Activated CD8-positive, alpha-beta memory T cell treated with anti-CD3 and anti-CD28 coated beads for 1 hour (primary cell): Measurements from ENCODE around the gene FRMD4A.
"Not testable (repeated sequence)": the region's sequence is repeated elsewhere in the genome, so short reads cannot be mapped to it uniquely, and the experiment has no call there.

Source experiments
- DNase-seq, 2 donors: peaks; one replicate each; pipeline ENCODE4 v3.0.0-alpha.2; 2020; ENCODE audit warnings: low read depth in 1 of 2; ENCODE audit errors: extremely low read depth in 1 of 2

The FRMD4A gene

DNA sequence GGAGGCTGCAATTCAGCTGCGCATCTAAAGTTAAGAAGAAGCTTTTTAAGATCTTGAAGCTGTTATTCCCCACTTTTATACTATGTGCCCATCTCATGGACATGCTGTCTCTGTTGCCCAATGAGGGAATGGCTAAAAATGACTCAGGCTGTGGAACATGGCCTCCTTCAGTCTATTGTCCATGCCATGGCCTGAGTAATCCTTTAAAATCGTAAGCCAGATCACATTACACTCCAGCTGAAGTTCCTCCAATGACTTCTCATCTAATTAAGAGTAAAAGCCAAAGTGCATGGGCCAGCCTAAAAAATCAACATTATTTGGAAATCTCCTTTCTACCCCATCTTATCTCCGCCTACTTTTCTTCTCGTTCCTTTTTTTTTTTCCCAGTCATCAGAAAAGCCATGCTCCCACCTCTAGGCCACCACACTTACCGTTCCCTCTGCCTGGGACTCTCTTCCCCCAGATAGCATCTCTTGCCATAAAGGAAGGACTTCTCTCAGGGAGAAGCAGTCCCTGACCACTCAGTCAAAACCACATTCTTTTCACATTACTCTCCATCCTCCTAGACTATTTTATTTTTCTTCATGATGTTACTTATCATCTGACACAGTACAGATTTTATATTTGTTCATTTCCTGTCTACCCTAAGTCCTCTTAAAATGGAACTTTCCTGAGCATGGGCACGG lies 406.5 kb downstream of the FRMD4A start:
- DNase-seq, result no peak

DNA sequence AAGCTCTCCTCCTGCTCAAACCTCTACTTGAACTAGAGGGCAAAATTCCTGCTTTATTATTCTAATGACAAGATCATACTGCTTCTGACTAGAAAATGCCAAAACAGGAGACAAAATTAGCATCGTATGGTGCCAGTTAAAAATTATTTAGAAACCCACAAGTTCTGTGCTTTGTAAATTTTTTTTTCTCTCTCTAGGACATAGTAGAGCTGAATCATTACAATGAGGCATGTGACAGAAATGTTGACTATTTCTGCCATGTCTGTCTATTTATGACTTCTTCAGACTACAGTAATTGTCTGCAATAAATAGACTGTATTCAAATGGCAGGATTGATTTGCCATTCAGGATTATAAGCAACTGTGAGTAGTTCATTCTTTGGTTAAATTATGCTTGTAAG lies 408.1 kb downstream of the FRMD4A start:
- no peak for DNase-seq

DNA sequence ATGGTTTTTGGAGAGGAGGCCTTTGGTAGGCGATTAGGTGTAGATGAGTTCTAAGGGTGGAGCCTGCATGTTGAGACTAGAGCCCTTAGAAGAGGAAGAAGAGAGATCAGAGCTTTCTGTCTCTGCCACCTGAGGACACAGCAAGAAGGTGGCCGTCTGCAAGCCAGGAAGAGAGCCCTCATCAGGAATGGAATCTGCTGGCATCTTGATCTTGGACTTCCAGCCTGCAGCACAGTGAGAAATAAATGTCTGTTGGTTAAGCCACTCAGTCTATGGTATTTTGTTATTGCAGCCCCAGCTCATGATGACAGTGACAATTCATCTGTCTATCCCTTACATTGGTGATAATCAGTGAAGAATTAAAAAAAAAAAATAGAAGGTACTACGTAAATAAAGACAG lies 408.8 kb downstream of the FRMD4A start:
- no peak for DNase-seq

DNA sequence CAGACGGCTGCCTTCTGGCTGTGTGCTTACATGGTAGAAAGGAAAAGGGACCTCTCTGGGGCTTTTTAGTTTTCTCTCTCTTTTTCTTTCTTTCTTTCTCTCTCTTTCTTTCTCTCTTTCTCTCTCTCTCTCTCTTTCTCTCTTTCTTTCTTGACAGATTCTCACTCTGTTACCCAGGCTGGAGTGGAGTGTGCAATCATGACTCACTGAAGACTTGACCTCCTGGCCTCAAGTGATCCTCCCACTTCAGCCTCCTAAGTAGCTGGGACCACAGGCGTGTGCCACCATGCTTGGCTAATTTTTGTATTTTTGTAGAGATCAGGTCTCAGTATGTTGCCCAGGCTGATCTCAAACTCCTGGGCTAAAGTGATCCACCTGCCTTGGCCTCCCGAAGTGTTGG lies 409.6 kb downstream of the FRMD4A start:
- DNase-seq, result not testable (repeated sequence)

DNA sequence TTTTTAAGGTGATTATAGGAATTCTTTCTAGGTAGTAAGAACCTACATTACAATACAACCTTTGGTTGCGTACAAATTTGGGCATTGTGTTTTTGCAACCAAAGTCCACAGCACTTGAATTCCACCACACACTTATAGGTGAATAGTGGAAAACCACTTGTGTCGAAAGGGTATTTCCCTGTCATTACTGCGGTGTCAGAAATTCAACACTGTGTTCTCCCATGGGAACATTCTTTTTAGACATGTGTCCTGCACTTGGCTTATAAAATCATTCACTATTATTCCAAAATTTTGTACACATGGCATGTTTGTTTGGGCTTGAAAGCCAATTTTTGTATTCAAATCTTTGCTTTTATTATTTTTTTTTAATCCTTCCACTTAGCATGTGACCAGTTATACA lies 410.3 kb downstream of the FRMD4A start:
- DNase-seq, result no peak

DNA sequence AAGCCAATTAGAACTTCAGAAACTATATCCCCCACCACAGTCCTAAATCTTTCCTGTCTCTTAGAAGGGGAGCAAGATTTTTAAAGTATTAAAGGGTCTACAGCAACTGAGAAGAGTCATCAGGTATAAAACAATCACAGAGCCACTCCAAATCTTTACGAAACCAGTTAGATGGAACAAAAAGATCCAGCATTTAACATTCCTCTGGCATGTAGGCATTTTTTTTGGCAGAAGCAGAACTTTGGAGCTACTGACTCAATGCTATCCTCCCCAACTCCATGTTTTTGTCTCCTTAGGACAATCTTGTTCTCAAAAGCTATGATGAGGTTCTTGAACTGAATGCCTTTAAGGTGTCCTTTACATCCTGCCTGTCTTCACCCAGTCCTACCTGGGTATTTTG lies 410.7 kb downstream of the FRMD4A start:
- DNase-seq, result no peak

DNA sequence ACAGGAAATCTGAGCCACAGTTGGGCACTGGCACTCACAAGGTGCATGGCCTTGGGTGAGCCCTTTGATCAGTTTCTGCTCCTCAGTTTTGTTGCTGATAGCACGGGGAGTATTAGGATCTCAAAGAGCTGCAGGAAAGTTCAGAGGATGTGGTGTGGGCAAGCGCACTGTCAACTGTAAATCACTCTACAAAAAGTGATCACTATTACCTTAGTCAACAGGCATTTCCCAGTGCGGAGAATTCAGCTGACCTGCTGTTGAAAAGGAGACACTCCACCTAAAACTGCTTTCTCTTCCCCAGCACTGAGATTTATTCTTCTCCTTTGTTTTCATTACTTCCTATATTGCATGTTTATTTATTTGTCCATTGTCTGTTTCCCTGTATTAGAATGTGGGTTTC lies 412.9 kb downstream of the FRMD4A start:
- DNase-seq, result no peak

DNA sequence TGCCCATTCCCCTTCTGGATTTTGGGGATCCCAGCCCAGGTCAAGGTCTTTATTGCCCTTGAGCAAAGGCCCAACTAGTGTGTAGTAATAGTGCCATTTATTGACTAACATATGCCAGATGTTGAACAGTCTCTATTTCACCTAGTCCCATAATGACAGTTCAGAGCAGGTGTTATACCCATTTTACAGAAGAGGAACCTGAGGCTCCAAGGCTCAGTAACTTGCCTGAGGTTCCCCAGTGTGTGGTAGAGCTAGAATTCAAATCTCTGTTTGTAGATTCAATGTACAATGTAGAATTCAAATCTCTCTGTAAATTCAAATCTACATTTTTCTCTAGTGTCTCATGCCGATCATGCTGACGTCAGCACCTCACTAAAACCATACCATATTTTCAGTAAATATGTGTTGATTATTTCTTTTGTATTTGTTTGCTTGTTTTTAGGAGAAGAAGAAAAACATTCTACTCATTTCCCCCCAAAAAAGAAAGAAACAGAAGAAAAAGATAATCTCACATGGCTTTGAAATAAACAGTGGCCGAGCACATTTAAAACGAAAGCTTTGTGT lies 414.3 kb downstream of the FRMD4A start:
- DNase-seq, result no peak

DNA sequence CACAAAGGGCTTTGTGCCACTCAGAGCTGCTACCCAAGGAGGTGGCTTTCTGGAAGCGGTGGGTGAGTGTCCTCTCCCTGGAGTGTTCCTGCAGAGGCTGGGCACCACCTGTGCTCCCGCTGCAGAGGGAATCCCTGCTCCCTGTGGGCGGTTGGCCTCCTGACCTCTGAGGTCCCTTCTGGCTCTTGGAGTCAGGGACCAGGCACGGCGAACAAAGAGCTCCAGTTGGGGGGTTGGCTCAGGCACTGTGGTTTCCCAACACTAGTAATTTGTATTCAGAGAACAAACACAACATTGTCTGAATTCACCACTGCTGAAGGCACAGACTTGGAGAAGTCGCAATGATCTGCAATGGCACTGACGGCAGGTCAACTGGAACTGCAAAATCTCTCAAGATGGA lies 415.0 kb downstream of the FRMD4A start:
- DNase-seq, result no peak

DNA sequence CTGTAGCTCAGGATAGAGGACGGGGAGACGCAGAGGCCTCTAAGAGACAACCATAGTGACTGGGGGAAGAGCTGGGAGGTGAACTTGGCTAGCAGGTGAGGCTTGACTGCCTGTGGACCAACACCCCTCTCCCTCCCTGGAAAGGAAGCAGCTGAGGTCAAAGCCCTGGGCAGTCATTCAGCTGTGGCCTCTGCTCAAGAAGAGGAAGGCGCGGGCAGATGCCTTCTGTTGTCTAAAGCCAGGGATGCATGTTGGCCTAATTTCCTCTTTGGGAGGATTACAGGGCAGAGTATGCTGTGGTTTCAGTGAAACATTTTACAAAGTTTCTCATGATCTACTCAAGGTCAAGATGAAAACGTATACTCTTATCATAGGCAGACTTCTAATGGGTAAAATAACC lies 416.8 kb downstream of the FRMD4A start:
- no peak for DNase-seq

DNA sequence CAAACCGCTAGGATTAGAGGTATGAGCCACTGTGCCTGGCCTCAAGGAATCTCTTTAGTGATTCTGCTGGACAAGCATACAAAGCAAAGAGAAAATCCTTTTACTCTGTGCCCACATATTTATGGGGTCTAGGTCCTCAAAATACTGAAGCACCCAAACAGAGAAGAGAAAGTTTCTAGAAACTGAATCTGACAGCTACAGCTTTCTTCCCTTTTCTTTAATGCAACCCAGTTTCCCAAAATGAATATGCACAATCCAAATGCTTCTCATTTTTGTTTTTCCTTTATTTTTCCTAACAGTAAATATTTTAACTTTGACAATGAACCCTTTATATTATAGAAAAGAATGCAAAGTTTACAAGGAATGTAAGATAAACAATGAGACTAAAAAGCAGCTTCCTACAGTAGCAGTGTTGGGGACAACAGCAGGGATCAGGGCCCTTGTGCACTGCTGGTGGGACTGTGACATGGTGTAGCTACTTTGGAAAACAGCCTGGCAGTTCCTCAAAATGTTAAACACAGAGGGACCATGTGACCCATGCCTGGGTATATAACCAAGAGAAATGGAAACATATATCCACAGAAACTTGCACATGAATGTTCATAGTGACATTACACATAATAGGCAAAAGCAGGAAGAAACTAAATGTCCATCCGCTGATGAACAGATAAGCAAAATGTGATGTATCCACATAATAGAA lies 418.8 kb downstream of the FRMD4A start:
- DNase-seq, result no peak

DNA sequence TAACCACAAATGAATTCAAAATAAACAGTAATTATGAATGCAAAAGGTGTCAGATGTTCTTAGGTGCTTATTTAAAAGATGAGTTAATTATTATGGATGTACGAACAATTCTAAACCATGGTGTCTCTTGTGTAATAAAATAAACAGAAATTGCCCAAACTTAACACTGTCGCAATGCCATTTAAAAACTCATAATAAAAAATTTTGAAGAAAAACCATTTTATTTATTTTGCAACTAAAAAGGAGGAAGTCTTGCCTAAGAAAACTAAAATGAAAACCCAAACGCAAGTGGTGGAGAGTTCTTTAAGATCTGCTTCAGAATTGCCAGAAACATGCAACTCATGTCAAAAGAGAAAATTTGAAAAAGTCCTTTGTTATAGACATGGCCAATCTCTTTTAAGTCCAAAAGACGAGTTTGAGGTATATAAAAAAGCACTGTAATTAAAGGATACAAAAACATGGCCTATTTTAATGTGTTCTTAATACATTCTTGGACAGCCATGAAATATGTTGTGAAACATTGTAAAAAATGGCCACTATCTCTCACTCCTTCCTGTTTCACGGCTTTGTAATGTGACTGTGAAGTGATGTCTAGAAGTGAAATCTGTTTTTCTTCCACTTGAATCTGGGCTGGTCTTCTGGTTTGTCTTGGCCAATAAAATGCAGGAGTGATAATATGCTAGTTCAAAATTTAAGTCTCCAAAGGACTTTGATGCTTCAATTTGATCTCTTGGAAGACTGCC lies 421.0 kb downstream of the FRMD4A start:
- DNase-seq, result no peak

DNA sequence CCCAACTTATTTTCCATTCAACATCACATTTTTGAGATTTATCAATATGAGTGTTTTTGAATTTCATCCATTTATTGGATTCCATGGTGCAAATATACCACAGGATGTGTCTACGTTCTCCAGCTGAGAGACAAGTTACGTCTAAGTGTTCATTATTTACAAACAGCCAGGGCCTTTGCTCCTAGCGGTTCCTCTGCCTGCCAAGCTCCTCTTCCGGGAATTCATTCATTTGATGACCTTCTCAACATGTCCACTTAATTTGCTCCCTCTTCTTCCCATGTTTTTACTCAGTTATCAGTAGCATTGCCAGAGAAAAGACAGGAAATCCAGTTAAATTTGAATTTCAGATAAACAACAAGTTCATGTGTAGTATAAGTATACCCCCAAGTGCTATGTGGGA lies 422.2 kb downstream of the FRMD4A start:
- DNase-seq, result no peak

DNA sequence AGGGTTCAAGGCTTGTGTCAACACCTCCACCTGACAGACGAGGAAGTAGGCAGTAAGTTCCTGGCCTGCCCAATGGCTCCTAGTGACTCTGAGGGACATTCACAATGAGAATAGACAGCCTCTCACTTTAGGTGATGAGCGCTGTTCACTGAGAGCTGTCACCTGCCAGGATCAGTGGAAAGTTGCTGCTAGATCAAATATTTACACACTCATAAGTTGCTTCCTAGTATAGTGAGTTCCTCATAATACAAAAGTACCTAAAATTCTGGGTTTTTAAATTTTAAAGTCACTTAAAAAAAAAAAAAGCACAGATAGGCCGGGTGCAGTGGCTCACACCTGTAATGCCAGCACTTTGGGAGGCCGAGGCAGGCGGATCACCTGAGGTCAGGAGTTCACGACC lies 423.2 kb downstream of the FRMD4A start:
- DNase-seq, result no peak

DNA sequence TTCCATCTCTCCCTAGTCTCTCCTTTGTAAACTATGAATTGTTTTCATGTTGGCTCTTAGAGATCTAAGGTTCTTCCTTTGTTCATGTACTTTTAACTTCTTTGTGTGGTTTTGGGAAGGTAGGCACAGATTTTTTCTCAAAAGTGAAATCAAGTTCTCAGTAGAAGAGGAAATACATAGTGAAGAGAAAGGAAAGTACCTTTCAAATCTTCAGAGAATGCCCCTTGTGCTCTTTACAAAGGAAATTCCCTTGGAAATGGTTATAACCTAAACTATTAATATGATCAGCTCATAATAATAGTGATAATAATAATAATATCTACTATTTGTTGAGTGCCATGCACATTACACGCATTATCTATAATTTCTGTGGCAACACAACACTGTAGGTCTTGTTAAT lies 425.4 kb downstream of the FRMD4A start:
- no peak for DNase-seq

DNA sequence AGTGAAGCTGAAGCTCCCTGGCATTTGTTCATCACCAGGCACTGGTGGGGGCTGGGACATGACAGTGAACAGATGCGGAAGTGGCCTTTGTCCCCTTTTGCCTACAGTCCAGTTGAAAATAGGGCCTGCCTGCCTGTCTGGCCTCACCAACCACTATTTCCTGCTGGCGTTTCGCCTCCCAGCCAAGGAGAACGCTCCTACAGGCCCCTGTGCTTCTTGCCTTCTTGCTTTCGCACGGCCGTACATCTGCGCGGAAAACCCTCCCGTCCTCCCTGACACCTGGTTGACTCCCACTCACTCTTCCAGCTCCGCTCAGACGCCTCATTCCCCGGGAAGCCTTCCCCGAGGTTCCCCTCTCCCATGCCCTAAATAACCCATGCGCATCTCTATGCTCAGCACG lies 426.7 kb downstream of the FRMD4A start:
- no peak for DNase-seq

DNA sequence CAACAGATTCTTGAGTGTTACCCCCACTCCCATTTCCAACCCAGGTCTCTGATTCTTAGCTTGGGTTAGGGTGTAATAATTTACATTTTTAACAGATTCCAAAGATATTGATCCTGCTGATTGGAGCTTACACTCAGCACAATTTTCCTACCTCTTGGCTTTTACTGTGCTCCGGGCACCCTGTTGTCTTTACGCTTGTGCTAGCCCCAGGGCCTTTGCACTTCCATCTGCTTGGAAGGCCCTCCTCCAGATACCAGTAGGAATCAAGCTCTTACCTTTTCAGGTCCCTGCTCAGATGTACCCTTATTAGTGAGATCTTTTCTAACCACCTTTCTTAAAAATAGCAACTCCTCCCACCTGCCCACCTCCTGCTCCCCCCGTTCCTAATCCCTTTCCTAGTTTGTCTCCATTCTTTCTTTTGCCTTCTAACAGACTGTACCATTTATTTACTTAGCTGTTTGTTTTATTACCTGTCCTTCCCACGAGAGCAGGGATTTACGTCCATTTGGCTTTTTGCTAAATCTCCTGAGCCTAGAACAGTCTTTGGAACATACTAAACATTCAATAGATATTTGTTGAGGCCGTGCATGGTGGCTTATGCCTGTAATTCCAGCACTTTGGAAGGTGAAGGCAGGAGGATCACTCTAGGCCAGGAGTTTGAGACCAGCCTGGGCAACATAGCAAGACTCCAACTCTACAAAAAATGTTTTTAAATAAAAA lies 427.7 kb downstream of the FRMD4A start:
- no peak for DNase-seq

DNA sequence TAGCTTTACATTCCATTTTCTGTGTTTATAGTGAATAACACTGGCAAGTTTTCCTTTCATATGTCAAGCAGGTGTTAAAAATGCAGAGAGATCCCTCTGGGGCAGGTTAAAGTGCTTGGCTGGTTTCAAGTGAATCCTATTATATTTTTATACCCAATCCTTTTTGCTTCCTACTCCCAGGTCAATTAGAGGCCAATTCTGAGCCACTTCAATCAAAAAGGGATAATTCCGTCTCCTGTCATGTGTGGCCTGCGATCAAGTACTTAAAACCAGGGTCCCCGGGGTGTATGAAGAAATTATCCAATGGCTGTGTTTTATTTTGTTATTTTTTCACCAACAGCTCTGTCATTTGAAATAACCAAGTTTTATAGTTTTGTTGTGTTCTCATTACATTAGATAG lies 430.8 kb downstream of the FRMD4A start:
- DNase-seq, result no peak

DNA sequence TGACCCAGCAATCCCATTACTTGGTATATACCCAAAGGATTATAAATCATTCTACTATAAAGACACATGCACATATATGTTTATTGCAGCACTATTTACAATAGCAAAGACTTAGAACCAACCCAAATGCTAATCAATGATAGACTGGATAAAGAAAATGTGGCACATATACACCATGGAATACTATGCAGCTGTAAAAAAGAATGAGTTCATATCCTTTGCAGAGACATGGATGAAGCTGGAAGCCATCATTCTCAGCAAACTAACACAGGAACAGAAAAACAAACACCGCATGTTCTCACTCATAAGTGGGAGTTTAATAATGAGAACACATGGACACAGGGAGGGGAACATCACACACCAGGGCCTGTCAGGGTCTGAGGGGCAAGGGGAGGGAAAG lies 434.6 kb downstream of the FRMD4A start:
- DNase-seq, result not testable (repeated sequence)

DNA sequence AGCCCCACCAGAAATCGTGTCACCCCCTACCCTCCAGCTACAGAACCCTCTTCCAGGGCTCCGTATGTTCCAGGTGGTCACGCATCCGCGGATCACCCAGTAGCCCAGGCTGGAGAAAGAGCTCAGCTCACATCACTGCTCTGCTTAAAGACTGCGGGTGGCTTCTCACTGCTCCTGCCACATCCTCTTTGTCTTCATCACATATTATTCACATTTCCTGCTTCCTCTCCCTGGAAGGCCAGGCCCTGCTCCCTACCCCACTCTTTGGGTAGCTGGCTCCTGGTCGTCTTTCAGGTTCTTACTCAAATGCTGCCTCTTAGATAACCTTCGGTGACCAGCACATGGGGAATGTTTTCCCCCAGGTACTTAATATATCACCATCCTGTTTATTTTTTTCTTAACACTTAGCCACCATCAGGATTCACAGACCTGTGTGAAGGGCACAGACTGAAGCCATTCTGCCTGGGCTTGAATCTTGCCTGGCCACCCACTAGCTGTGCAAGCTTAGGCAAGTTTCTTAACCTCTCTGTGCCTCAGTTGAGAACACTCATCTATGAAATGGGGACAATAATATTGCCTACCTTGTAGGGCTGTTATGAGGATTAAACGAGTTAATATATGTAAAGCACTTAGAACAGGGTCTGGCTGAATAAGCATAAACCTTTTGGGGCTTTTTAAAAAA lies 436.2 kb downstream of the FRMD4A start:
- no peak for DNase-seq

DNA sequence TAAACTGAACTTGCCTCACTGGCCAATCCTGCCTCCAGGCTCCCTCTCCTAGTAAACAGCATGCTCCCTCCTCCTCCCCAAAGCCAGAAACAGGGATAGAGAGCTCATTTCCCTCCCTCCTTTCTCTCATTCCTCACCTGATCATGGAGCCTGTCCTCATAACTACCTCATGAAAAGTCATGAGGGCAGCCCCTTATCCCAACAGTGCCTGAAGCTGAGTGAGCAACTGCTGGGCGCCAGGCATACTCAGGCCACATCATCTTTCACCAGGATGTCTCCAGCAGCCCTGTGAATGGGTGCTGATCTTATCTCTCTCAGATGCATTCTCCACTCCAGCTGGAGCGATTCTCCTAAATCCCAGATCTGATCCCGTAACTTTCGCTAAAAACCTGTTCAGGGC lies 436.8 kb downstream of the FRMD4A start:
- DNase-seq, result no peak
